HCT116 (cell line): ENCODE data around the gene C16orf82. TPM values are rescaled to one million over a fixed set of nuclear protein-coding genes. Genes with fewer than 3 reads are reported as not detected.

Experiments used
- ATAC-seq: fragments of 200-7000 bp; cut with Tn5 transposase; 2 replicates; pipeline ENCODE4 v1.9.1; 2020; ENCODE audit warnings: mild to moderate bottlenecking, moderate library complexity
- BruUV-seq: library from RNA; stranded (reverse); fragments of 400-500 nt; replicated peaks from 2 replicates; lab custom pipeline; 2021; lab: Mats Ljungman, UMichigan
- CTCF ChIA-PET: fragments of 300-600 bp; sonication (Branson Sonifier 250); formaldehyde crosslinking; loops from one replicate; lab custom pipeline; 2021; ENCODE audit warnings: antibody characterized with exemption; lab: Charles Lee
- POLR2A ChIA-PET: fragments of 300-600, 350-600 bp; sonication (Branson Sonifier 250); formaldehyde crosslinking; loops from one replicate; lab custom pipeline; 2021; ENCODE audit warnings: antibody characterized with exemption; lab: Charles Lee
- RAD21 ChIA-PET, 2 experiments: fragments of 300-600 bp; sonication (Branson Sonifier 250); formaldehyde crosslinking; loops; one replicate each; lab custom pipeline; 2023; ENCODE audit warnings: low total read pairs in 2 of 2; ENCODE audit not compliant: uncharacterized antibody in 2 of 2, unreplicated experiment in 2 of 2, low non-redundant PET in 1 of 2; lab: Charles Lee
- DNase-seq: peaks from one replicate; pipeline ENCODE4 v3.0.0-alpha.2; 2010; ENCODE audit warnings: low read depth, low spot score
- H2AFZ ChIP-seq: fragments of 200-600 bp; shearing (Covaris generic), sonication (generic); 2 replicates; pipeline ENCODE4 v1.6.1; 2017; ENCODE audit warnings: low read depth, mixed run types, mixed read lengths, antibody characterized with exemption, low read length; ENCODE audit not compliant: poor library complexity, severe bottlenecking
- H3K27ac ChIP-seq: 2 replicates; pipeline ENCODE4 v1.5.1; 2012; ENCODE audit warnings: low read depth, low read length
- H3K27me3 ChIP-seq: fragments of 200-600 bp; sonication (generic); 2 replicates; pipeline ENCODE4 v1.6.1; 2016; ENCODE audit warnings: mixed run types, low read length, mixed read lengths; ENCODE audit not compliant: insufficient read depth
- H3K36me3 ChIP-seq, 2 experiments: fragments of 200-500 bp in 1 of 2; fragments of 200-600 bp in 1 of 2; sonication (Bioruptor generic) in 1 of 2; sonication (generic) in 1 of 2; 2 replicates each; pipeline versions ENCODE4 v1.5.1 to v1.6.1; 2014 to 2016; ENCODE audit warnings: low read length in 2 of 2, inconsistent platforms in 1 of 2, mixed read lengths in 1 of 2, mixed run types in 1 of 2; ENCODE audit not compliant: insufficient read depth in 2 of 2, control insufficient read depth in 1 of 2
- H3K4me1 ChIP-seq, 2 experiments: fragments of 200-600 bp in 1 of 2; sonication (generic) in 1 of 2; 2 replicates each; pipeline versions ENCODE4 v1.5.1 to v1.6.1; 2012 to 2017; ENCODE audit warnings: low read length in 2 of 2, inconsistent platforms in 1 of 2, mild to moderate bottlenecking in 1 of 2, mixed read lengths in 1 of 2, mixed run types in 1 of 2, moderate library complexity in 1 of 2; ENCODE audit not compliant: insufficient read depth in 2 of 2, control insufficient read depth in 1 of 2
- H3K4me2 ChIP-seq: fragments of 200-600 bp; sonication (generic); 2 replicates; pipeline ENCODE4 v1.6.1; 2017; ENCODE audit warnings: mixed run types, low read length, mixed read lengths
- H3K4me3 ChIP-seq, 2 experiments: fragments of 200-600 bp in 1 of 2; sonication (generic) in 1 of 2; replicated peaks in 1 of 2; 2 replicates each; pipeline ENCODE4 v1.5.1; 2011 to 2016; ENCODE audit warnings: low read length in 2 of 2, control low read depth in 1 of 2, low read depth in 1 of 2, mild to moderate bottlenecking in 1 of 2, mixed read lengths in 1 of 2, mixed run types in 1 of 2
- H3K79me2 ChIP-seq: fragments of 200-600 bp; sonication (generic); 2 replicates; pipeline ENCODE4 v1.6.1; 2017; ENCODE audit warnings: mild to moderate bottlenecking, mixed run types, low read length, moderate library complexity, mixed read lengths; ENCODE audit not compliant: insufficient read depth
- H3K9ac ChIP-seq: fragments of 200-600 bp; sonication (generic); 2 replicates; pipeline ENCODE4 v1.6.1; 2016; ENCODE audit warnings: low read length, mixed read lengths
- H3K9me2 ChIP-seq: fragments of 200-600 bp; sonication (generic), shearing (Covaris generic); 2 replicates; pipeline ENCODE4 v1.6.1; 2017; ENCODE audit warnings: mixed run types, mild to moderate bottlenecking, moderate library complexity; ENCODE audit not compliant: insufficient read depth
- H3K9me3 ChIP-seq, 2 experiments: fragments of 200-500 bp in 1 of 2; fragments of 200-600 bp in 1 of 2; sonication (Bioruptor generic) in 1 of 2; sonication (generic) in 1 of 2; 2 replicates each; pipeline ENCODE4 v1.6.1; 2014 to 2017; ENCODE audit warnings: low read length in 2 of 2, mixed read lengths in 2 of 2, inconsistent platforms in 1 of 2, low read depth in 1 of 2, mild to moderate bottlenecking in 1 of 2, mixed run types in 1 of 2, moderate library complexity in 1 of 2; ENCODE audit not compliant: control insufficient read depth in 1 of 2, insufficient read depth in 1 of 2
- H4K20me1 ChIP-seq: fragments of 200-600 bp; sonication (generic), shearing (Covaris generic); 2 replicates; pipeline ENCODE4 v1.6.1; 2017; ENCODE audit warnings: mixed run types, mild to moderate bottlenecking, moderate library complexity; ENCODE audit not compliant: insufficient read depth
- ELF1 ChIP-seq: IDR thresholded peaks from 2 replicates; pipeline ENCODE4 v1.6.1; 2012; ENCODE audit warnings: low read depth, borderline replicate concordance
- EZH2phosphoT487 ChIP-seq: fragments of 200-600 bp; IDR thresholded peaks from 2 replicates; pipeline ENCODE4 v1.6.1; 2018; ENCODE audit warnings: antibody characterized with exemption, borderline replicate concordance
- JUND ChIP-seq: IDR thresholded peaks from 2 replicates; pipeline ENCODE4 v1.6.1; 2012
- REST ChIP-seq: IDR thresholded peaks from 2 replicates; pipeline ENCODE4 v1.6.1; 2012; ENCODE audit warnings: low read depth
- intact Hi-C: fragments of 100-400 bp; cut with micrococcal nuclease; formaldehyde crosslinking; loops from 2 replicates; pipeline ENCODE4 v1.10.0; 2022
- total RNA-seq: library from RNA; stranded (reverse); gene quantifications from one replicate; pipeline ENCODE4 v1.2.1, GENCODE V29; 2021; ENCODE audit not compliant: unreplicated experiment

The C16orf82 gene
- total RNA-seq, 1 experiment from 2014 or later, result not detected

- TF ChIP-seq REST (no peak), EZH2phosphoT487 (no peak)
- TF ChIP-seq, all 23 proteins: peak for 0
These were observed 29.6 kb downstream of the C16orf82 start (continued) for GRCh38 chr16:27096375-27096774.

- no peak overlapping the region for H3K4me2 ChIP-seq
- no TSS peak for BruUV-seq
- DNase-seq (no peak), ATAC-seq (no peak)
- ChIA-PET POLR2A (no interaction called here), CTCF (interaction anchor here (1.6 kb wide), 1 partner anchor 12 kb away, joined by 5 read pairs; no protein-coding TSS in a partner anchor), RAD21 (no interaction called here)
- H3K9me3 ChIP-seq, result no peaks in the 10 kb centered on the region
- peaks cover 14% of the 10 kb centered on the region for H3K27me3 ChIP-seq
- H3K4me3 ChIP-seq, result no peak overlapping the region
- no peaks in the 10 kb centered on the region for H3K79me2 ChIP-seq
- no peak overlapping the region for H3K9ac ChIP-seq
- no peak overlapping the region for H3K27ac ChIP-seq
- H4K20me1 ChIP-seq, result no peaks in the 10 kb centered on the region
- H3K4me1 ChIP-seq, result no peaks in the 10 kb centered on the region
- H2AFZ ChIP-seq, result no peak overlapping the region
- TF ChIP-seq ELF1 (no peak), JUND (no peak)
- no peaks in the 10 kb centered on the region for H3K36me3 ChIP-seq
- H3K9me2 ChIP-seq, result no peaks in the 10 kb centered on the region
- intact Hi-C loops, result no loop called here
These were observed 31.1 kb downstream of the C16orf82 start for GRCh38 chr16:27097800-27098230.
